H9 (cell line): ENCODE measurements around the gene CYP4V2. TPM values are rescaled to one million over a fixed set of nuclear protein-coding genes. Genes with fewer than 3 reads are reported as not detected.

ENCODE experiments used
- DNase-seq: peaks from one replicate; pipeline ENCODE4 v3.0.0-alpha.2; 2017
- H2AFZ ChIP-seq: one replicate; pipeline ENCODE4 v1.6.1; 2013; ENCODE audit warnings: mild to moderate bottlenecking, low read length, control low read depth, moderate library complexity
- H2AK5ac ChIP-seq: 2 replicates; pipeline ENCODE4 v1.6.1; 2013; ENCODE audit warnings: low read length, control low read depth, mixed read lengths; ENCODE audit not compliant: insufficient read length
- H2BK120ac ChIP-seq: one replicate; pipeline ENCODE4 v1.6.1; 2013; ENCODE audit warnings: low read depth, mild to moderate bottlenecking, low read length, control low read depth, inconsistent platforms; ENCODE audit not compliant: poor library complexity, severe bottlenecking
- H2BK12ac ChIP-seq: 2 replicates; pipeline ENCODE4 v1.6.1; 2013; ENCODE audit warnings: low read length, control low read depth, mixed read lengths, low read depth; ENCODE audit not compliant: insufficient read length
- H2BK15ac ChIP-seq: 2 replicates; pipeline ENCODE4 v1.6.1; 2013; ENCODE audit warnings: low read depth, low read length, control low read depth
- H2BK20ac ChIP-seq: one replicate; pipeline ENCODE4 v1.6.1; 2013; ENCODE audit warnings: low read depth, mild to moderate bottlenecking, low read length, control low read depth, inconsistent platforms; ENCODE audit not compliant: poor library complexity, severe bottlenecking
- H2BK5ac ChIP-seq: 2 replicates; pipeline ENCODE4 v1.6.1; 2013; ENCODE audit warnings: low read length, control low read depth, mixed read lengths; ENCODE audit not compliant: insufficient read length
- H3K14ac ChIP-seq: 2 replicates; pipeline ENCODE4 v1.6.1; 2013; ENCODE audit warnings: low read length, control low read depth; ENCODE audit not compliant: insufficient read depth
- H3K18ac ChIP-seq: 2 replicates; pipeline ENCODE4 v1.6.1; 2013; ENCODE audit warnings: low read depth, mild to moderate bottlenecking, mixed read lengths, low read length, control low read depth; ENCODE audit not compliant: insufficient read length
- H3K23ac ChIP-seq: 2 replicates; pipeline ENCODE4 v1.6.1; 2013; ENCODE audit warnings: low read length, control low read depth, mixed read lengths, low read depth; ENCODE audit not compliant: insufficient read length
- H3K23me2 ChIP-seq: 2 replicates; pipeline ENCODE4 v1.6.1; 2013; ENCODE audit warnings: low read depth, mild to moderate bottlenecking, mixed read lengths, low read length, control low read depth; ENCODE audit not compliant: insufficient read length, poor library complexity, severe bottlenecking
- H3K27ac ChIP-seq: 2 replicates; pipeline ENCODE4 v1.5.1; 2013; ENCODE audit warnings: low read length, control low read depth, mixed read lengths, low read depth; ENCODE audit not compliant: insufficient read length
- H3K27me3 ChIP-seq: 2 replicates; pipeline ENCODE4 v1.6.1; 2013; ENCODE audit warnings: low read length, control low read depth, inconsistent platforms; ENCODE audit not compliant: insufficient read depth
- H3K4ac ChIP-seq: 2 replicates; pipeline ENCODE4 v1.6.1; 2013; ENCODE audit warnings: low read depth, mild to moderate bottlenecking, control low read depth, inconsistent platforms, low read length, moderate library complexity
- H3K4me1 ChIP-seq: 2 replicates; pipeline ENCODE4 v1.6.1; 2013; ENCODE audit warnings: low read length, control low read depth, inconsistent platforms; ENCODE audit not compliant: insufficient read depth
- H3K4me2 ChIP-seq: 2 replicates; pipeline ENCODE4 v1.6.1; 2013; ENCODE audit warnings: low read length, control low read depth, mixed read lengths; ENCODE audit not compliant: insufficient read length, insufficient read depth
- H3K56ac ChIP-seq: 2 replicates; pipeline ENCODE4 v1.6.1; 2013; ENCODE audit warnings: low read depth, mild to moderate bottlenecking, mixed read lengths, low read length, control low read depth; ENCODE audit not compliant: insufficient read length
- H3K79me1 ChIP-seq: 2 replicates; pipeline ENCODE4 v1.6.1; 2013; ENCODE audit warnings: low read depth, mild to moderate bottlenecking, moderate library complexity, low read length, control low read depth, inconsistent platforms; ENCODE audit not compliant: insufficient read depth, poor library complexity, severe bottlenecking
- H3K79me2 ChIP-seq: 2 replicates; pipeline ENCODE4 v1.6.1; 2013; ENCODE audit warnings: low read length, control low read depth, inconsistent platforms; ENCODE audit not compliant: insufficient read depth
- H3K9ac ChIP-seq: 2 replicates; pipeline ENCODE4 v1.6.1; 2013; ENCODE audit warnings: low read length, control low read depth, mixed read lengths; ENCODE audit not compliant: insufficient read length; ENCODE audit errors: extremely low read depth
- H3K9me3 ChIP-seq: one replicate; pipeline ENCODE4 v1.6.1; 2013; ENCODE audit warnings: low read depth, low read length, inconsistent platforms; ENCODE audit not compliant: control insufficient read depth
- H3T11ph ChIP-seq: one replicate; pipeline ENCODE4 v1.6.1; 2013; ENCODE audit warnings: mild to moderate bottlenecking, low read length, control low read depth, inconsistent platforms
- H4K20me1 ChIP-seq: one replicate; pipeline ENCODE4 v1.6.1; 2013; ENCODE audit not compliant: control insufficient read depth, insufficient read length, insufficient read depth
- H4K5ac ChIP-seq: 2 replicates; pipeline ENCODE4 v1.6.1; 2013; ENCODE audit warnings: low read depth, mild to moderate bottlenecking, mixed read lengths, low read length, control low read depth; ENCODE audit not compliant: insufficient read length
- H4K8ac ChIP-seq: replicated peaks from 2 replicates; pipeline ENCODE4 v1.6.1; 2013; ENCODE audit warnings: low read length, control low read depth, mixed read lengths, low read depth; ENCODE audit not compliant: insufficient read length
- H4K91ac ChIP-seq: 2 replicates; pipeline ENCODE4 v1.6.1; 2013; ENCODE audit warnings: low read depth, mild to moderate bottlenecking, moderate library complexity, mixed read lengths, low read length, control low read depth; ENCODE audit not compliant: insufficient read length
- H3K27ac Mint-ChIP-seq, 3 experiments: 2 replicates in 2 of 3; 3 replicates in 1 of 3; pipeline ENCODE4 v1.8.0; 2020 to 2021; ENCODE audit warnings: mixed read lengths in 3 of 3, mild to moderate bottlenecking in 1 of 3, moderate library complexity in 1 of 3
- H3K27me3 Mint-ChIP-seq: 2 replicates; pipeline ENCODE4 v1.8.0; 2021; ENCODE audit warnings: low read depth, mild to moderate bottlenecking, moderate library complexity, mixed read lengths
- H3K36me3 Mint-ChIP-seq, 3 experiments: 2 replicates in 2 of 3; 3 replicates in 1 of 3; pipeline ENCODE4 v1.8.0; 2020 to 2021; ENCODE audit warnings: low read depth in 3 of 3, mixed read lengths in 3 of 3; ENCODE audit not compliant: insufficient read depth in 1 of 3
- H3K4me1 Mint-ChIP-seq, 2 experiments: 2 replicates each; pipeline ENCODE4 v1.8.0; 2020; ENCODE audit warnings: mixed read lengths in 2 of 2
- H3K4me3 Mint-ChIP-seq, 2 experiments: 2 replicates in 1 of 2; 3 replicates in 1 of 2; pipeline ENCODE4 v1.8.0; 2020 to 2021; ENCODE audit warnings: mild to moderate bottlenecking in 2 of 2, mixed read lengths in 2 of 2, moderate library complexity in 1 of 2
- H3K9me3 Mint-ChIP-seq, 2 experiments: 2 replicates in 1 of 2; 3 replicates in 1 of 2; pipeline ENCODE4 v1.8.0; 2020; ENCODE audit warnings: mild to moderate bottlenecking in 2 of 2, mixed read lengths in 2 of 2, moderate library complexity in 1 of 2
- CTCF ChIP-seq: fragments of 200-600 bp; sonication (generic); conservative IDR thresholded peaks from 3 replicates; pipeline ENCODE4 v1.8.0; 2021; ENCODE audit warnings: antibody characterized with exemption, mild to moderate bottlenecking
- WGBS: extraction: QIAGEN DNeasy Blood & Tissue Kit; methylation state at CpG from one replicate; pipeline ENCODE4 v1.1.7; 2013; ENCODE audit warnings: missing lambda C conversion rate, low lambda C conversion rate, mixed read lengths; ENCODE audit not compliant: insufficient read length; ENCODE audit errors: extremely low coverage; 5-methylcytosine and 5-hydroxymethylcytosine counted together
- total RNA-seq: library from RNA; stranded (reverse); gene quantifications from 2 replicates; pipeline ENCODE4 v1.2.1, GENCODE V29; 2021

Gene CYP4V2
- total RNA-seq, 1 experiment from 2014 or later: 1.0 TPM

- Mint-ChIP-seq H3K36me3 (peaks cover 0 to 18% (median 0%) of the 10 kb centered on the region in 3 experiments; a peak in 3 of 7 replicates), H3K27me3 (no peaks in the 10 kb centered on the region), H3K9me3 (0 out of 5 replicates have a peak, but pooled peaks cover 0 to 8% of the 10 kb centered on the region in 2 experiments), H3K4me3 (no peak overlapping the region), H3K4me1 (peaks cover 17 to 19% of the 10 kb centered on the region in 2 experiments), H3K27ac (no peak overlapping the region)
- H4K5ac ChIP-seq: no peak overlapping the region
- no peak overlapping the region for H3K9ac ChIP-seq
- no peaks in the 10 kb centered on the region for H3K79me2 ChIP-seq
- no peak overlapping the region for H3K56ac ChIP-seq
- no peak overlapping the region for H2BK15ac ChIP-seq
- no peak overlapping the region for H3K4me2 ChIP-seq
- H3K27me3 ChIP-seq: no peaks in the 10 kb centered on the region
- H2BK12ac ChIP-seq: no peak overlapping the region
- whole genome bisulfite sequencing: no CpG with 5 or more reads among the region's 13 CpGs
- no peak overlapping the region for H2AK5ac ChIP-seq
- TF ChIP-seq CTCF: no peak
- H3K27ac ChIP-seq: no peak overlapping the region
- H3K9me3 ChIP-seq: no peaks in the 10 kb centered on the region
- H3K4ac ChIP-seq: no peak overlapping the region
- no peak overlapping the region for H3K23ac ChIP-seq
- no peak overlapping the region for H3K14ac ChIP-seq
- H2BK120ac ChIP-seq: no peak overlapping the region
- no peaks in the 10 kb centered on the region for H3K79me1 ChIP-seq
- H3K23me2 ChIP-seq: no peaks in the 10 kb centered on the region
- no peaks in the 10 kb centered on the region for H3K4me1 ChIP-seq
- H3T11ph ChIP-seq: no peak overlapping the region
- H2AFZ ChIP-seq: no peak overlapping the region
- DNase-seq: no peak
- H4K20me1 ChIP-seq: no peaks in the 10 kb centered on the region
- H2BK5ac ChIP-seq: no peak overlapping the region
- H2BK20ac ChIP-seq: no peak overlapping the region
- H4K91ac ChIP-seq: no peak overlapping the region
- no peak overlapping the region for H4K8ac ChIP-seq
- no peak overlapping the region for H3K18ac ChIP-seq
Measured at GRCh38 chr4:186170966-186171365, 20.4 kb upstream of the CYP4V2 start.
